GM19328 (cell line): ENCODE data around the gene FTH1.
"Not testable (repeated sequence)": the region's sequence is repeated elsewhere in the genome, so short reads cannot be mapped to it uniquely, and the experiment has no call there.

Experiments used
- ATAC-seq: cut with Tn5 transposase; IDR thresholded peaks from one replicate; pipeline ENCODE4 v1.9.1; 2021; ENCODE audit warnings: mild to moderate bottlenecking, moderate library complexity; ENCODE audit not compliant: unreplicated experiment

Gene FTH1

DNA sequence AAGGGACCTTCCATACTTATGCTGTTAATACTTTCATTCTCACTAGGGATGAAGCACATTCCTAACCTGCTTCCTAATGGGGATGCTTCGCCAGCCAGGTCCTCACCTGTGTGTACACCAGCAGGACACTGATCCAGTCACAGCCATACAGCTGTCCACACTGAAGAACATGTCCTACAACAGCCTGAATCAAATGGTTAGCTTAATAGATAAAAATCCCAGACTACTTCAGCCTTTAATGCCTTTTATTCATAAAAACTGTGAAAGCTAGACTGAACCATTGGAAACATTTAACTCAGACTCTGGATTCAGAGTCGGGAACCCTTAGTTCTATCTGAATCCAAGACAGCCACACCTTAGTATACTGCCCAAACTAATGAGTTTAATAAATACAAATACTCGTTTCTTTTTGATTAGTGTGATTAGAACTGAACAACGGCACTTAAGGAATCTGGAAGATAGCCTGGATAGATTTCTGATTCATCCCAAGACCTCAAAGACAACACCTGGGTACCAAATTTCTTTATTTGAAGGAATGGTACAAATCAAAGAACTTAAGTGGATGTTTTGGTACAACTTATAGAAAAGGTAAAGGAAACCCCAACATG is 3.3 kb downstream of the FTH1 start:
- no peak for ATAC-seq

DNA sequence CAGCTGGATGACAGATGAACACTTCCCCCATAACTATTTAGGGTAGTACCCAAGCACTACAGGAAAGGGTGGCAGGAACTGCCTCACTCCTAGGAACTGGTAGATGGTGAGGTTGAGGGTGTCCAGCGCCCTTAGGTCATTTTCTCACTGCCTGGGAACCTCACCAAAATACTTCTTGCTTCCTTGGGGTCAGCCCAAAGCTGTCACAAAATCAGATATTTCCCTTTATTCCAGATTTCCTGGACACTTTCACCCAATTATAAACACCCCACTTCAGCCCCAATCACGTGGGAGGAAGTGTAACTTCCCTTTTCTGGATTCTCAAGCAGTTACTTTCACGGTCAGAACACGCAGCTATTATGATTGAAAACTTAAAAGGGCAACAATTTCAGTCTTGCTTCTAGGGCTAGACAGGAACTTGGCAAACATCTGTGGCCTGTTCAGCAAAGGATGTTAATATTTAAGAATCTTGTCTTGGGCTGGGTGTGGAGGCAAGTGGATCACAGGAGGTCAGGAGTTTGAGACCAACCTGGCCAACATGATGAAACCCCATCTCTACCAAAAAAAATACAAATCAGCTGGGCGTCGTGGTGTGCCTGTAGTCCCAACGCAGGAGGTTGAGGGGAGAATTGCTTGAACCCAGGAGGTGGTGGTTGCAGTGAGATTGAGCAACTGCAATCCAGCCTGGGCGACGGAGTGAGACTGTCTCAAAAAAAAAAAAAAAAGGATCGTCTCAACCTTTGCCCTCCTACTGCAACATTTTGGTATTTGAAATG is 4.0 kb downstream of the FTH1 start:
- ATAC-seq: no peak

DNA sequence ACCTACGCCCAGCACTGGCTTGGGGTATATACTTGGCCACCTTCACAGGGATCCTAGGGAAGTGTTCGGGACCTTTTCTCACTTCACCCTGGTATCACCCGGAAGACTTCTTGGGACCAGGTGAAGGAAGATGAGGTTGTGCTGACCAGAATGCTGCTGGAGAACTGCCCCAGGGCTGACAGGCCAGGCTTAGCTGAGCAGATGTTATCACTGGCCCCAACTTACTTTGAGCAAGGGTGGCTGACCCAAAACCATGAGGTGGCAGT is 4.5 kb downstream of the FTH1 start:
- ATAC-seq: no peak

DNA sequence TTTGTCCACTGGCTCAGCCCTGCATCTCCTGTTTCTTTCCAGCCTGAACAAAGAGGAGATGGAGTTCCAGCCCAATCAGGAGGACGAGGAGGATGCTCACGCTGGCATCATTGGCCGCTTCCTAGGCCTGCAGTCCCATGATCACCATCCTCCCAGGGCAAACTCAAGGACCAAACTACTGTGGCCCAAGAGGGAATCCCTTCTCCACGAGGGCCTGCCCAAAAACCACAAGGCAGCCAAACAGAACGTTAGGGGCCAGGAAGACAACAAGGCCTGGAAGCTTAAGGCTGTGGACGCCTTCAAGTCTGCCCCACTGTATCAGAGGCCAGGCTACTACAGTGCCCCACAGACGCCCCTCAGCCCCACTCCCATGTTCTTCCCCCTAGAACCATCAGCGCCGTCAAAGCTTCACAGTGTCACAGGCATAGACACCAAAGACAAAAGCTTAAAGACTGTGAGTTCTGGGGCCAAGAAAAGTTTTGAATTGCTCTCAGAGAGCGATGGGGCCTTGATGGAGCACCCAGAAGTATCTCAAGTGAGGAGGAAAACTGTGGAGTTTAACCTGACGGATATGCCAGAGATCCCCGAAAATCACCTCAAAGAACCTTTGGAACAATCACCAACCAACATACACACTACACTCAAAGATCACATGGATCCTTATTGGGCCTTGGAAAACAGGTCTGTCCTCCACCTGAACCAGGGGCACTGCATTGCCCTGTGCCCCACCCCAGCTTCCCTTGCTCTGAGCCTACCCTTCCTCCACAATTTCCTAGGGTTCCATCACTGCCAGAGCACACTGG is 5.0 kb downstream of the FTH1 start:
- ATAC-seq: no peak

DNA sequence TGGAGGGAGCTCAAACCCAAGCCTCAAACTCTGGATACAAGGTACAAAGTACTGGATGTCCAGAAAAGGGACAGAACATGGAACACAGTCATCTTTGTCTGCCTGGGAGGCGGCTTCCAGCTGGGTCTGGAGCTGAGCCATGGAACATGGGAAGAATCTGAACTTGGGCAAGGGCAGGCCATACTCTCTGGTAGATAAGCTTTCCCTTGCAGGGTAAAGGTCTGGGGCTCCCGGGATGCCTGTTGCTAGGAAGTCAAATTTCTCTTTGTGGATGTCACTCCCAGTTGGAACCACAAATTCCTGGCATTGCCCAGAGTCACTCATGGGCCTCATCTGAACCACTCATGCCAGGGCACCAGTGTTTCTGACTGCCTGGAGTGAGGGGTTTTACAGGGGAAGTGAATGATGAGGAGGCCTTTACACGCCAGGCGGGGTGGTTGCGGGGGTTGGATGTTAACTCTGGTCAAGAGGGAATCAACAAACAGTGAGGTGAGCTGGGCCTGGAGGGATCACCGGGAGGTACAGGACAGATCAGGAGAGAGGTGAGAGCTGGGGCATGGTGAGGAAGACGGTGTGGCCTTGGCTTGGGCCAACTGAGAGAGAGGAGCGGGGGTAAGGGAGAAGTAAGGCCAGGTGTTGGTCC is 5.7 kb downstream of the FTH1 start:
- ATAC-seq: no peak

DNA sequence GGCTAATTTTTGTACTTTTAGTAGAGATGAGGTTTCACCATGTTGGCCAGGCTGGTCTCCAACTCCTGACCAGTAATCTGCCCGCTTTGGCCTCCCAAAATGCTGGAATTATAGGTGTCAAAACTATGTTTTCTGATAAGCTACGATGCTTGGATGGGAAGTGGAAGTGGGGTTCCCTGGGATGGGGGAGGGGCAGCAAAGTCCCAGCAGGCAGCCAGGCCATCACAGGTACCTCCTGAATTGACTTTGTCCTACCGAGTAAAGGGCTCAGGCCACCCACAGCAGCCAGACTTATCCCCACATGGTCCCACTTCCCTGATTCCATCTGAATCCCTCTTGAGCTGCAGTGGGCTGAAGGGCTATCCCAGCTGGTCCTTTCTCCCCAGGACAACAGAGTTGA is 6.9 kb downstream of the FTH1 start:
- no peak for ATAC-seq

DNA sequence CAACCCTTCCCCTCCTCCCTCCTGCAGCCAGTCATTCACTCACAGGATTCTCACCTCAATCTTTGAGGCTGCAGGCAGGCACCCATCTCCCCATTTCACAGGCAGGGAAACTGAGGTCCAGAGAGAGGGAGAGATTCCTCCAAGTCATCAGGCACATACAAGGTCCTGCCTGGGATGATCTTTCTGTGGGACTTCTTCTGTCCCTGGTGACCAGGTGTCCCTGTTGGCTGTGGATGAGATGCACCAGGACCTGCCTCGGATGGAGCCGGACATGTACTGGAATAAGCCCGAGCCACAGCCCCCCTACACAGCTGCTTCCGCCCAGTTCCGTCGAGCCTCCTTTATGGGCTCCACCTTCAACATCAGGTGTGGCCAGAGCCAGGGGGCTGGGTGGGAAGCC is 7.8 kb downstream of the FTH1 start:
- ATAC-seq: no peak

DNA sequence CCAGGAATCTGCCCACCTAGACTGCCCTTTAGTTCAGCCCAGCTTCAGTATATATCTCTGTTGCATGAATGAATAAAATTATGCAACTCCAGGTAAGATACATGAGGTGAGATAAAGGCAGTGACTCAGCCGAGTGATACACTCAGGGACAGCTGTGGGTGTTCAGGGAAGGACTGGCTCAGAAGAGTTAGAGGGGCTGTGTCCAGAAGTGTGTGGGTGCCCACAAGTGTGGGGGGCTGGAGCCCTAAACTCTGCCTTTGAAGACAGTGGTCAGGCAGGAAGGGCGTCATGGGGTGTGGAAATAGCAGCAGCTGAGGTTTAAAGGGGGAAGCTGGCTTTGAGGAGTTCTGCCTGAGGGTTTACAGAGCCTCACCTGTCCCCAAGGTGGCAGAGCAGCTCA is 8.3 kb downstream of the FTH1 start:
- ATAC-seq: no peak

DNA sequence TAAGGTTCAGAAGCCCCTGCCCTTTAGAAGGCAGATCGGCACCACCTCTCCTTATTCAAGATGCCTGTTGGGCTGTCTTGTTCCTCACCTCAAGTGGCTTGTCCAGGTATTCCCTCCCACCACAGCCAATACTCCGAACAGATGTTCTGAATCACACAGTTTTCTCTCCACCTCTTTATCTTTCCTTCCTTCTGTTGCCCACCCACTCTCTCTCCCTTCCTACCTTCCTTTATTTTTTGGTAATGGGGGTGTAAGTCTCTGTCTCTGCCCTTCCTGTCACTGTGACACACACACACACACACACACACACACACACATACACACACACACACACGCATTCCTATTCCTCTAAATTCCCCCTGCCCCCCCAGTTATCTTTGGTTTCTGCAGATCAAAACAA is 8.8 kb downstream of the FTH1 start:
- no peak for ATAC-seq

DNA sequence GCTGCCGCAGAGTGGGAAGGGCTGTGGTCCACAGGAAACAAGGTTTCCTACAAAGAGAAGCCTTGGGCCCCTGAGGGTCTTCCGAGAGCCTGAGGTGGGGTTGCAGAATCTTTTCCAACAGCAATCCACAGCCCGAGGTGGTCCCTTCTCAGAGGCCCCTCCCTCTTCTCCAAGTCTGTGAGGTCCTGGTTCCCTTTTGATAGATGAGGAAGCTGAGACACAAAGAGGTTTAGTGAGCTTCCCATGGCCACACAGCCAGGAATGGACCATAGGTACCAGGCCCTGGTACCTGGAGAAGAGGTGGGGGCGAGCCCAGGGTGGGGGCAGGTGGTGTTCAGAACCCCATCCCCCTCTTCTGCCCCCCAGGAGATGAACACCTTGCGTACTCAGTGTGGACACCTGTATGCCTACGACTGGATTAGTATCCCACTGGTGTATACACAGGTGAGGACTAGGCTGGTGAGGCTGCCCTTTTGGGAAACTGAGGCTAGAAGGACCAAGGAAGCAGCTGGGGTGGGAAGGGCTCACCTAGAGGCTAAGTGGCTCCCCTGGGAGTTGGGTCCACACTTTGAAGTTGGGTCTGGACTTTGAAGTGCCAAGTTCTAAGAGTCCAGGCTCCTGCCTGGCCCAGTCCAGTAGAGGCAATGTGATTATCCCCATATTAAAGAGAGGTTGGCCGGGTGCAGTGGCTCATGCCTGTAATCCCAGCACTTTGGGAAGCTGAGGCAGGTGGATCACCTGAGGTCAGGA is 10.2 kb downstream of the FTH1 start:
- no peak for ATAC-seq

DNA sequence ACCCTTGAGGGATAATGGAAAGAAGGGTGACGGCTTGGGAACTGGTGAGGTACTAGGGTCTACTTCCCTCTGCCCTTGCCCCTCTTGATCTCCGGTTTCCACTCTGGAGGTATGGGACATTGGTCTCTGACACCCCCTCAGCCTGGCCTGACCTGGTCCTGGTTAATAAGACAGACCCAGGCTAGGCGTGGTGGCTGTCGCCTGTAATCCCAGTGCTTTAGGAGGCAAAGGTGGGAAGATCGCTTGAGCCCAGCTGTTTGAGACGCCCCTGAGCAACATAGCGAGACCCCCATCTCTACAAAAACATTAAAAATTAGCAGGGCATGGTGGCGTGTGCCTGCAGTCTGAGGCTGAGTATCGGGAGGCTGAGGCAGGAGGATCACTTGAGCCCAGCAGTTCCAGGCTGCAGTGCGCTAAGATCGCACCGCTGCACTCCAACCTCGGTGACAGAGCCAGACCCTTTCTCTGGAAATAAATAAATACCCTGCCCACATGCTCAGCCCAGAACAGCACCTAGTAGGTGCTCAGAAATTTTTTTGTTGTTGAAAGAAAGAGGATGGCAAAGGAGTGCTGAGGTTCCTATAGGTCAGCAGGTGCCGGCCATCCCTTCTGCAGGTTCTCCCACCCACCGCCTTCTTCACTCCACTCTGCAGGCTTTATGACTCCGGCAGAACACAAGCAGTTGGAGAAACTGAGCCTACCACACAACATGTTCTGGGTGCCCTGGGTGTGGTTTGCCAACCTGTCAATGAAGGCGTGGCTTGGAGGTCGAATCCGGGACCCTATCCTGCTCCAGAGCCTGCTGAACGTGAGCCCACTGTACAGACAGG is 11.0 kb downstream of the FTH1 start:
- ATAC-seq: no peak

DNA sequence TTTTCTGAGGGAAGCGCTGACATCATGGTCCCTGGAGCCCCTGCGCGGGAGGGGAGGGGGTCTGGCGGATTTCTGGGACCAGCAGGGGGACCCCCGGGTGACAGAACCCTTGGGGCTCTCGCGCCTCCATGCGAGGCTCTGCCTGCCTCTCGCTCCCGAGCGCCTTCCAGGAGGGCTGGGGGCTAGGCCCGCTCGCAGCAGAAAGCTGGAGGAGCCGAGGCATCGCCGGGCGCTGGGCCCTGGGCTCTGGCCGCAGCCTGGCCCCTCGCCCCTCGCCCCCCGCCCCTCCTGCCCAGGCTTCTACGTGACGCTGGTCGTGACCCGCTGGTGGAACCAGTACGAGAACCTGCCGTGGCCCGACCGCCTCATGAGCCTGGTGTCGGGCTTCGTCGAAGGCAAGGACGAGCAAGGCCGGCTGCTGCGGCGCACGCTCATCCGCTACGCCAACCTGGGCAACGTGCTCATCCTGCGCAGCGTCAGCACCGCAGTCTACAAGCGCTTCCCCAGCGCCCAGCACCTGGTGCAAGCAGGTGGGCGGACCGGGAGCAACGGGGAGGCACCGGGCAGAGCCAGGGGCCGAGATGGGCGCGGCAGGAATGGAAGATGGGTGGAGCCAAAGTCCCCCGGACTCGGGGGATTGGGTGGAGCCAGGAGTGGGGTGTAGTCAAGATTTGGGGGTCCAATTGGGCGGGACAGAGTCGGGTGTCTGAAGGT is 11.9 kb downstream of the FTH1 start:
- ATAC-seq: no peak

DNA sequence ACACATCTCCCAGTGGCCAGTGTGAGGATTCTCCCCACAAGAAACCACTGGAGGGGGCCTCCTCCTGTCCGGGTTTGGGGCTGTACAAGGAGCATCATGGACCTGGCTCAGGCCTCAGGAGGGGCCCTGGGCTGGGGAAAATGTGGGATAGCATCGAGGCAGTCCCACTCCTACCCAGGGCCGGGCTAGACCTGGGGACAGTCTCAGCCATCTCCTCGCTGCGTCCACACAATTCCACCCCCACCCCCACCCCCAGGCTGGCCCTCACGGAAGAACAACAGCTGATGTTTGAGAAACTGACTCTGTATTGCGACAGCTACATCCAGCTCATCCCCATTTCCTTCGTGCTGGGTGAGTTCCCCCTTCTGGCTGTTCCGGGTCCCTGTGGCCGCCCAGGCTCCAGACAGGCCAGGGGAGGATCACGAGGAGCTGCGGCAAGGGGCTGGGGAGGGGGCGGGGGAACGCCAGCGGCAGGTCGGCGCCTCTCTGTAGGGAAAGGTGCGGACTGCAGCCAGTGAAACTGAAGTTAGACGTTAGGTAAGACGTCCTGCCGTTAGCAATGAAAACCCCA is 12.5 kb downstream of the FTH1 start:
- no peak for ATAC-seq

DNA sequence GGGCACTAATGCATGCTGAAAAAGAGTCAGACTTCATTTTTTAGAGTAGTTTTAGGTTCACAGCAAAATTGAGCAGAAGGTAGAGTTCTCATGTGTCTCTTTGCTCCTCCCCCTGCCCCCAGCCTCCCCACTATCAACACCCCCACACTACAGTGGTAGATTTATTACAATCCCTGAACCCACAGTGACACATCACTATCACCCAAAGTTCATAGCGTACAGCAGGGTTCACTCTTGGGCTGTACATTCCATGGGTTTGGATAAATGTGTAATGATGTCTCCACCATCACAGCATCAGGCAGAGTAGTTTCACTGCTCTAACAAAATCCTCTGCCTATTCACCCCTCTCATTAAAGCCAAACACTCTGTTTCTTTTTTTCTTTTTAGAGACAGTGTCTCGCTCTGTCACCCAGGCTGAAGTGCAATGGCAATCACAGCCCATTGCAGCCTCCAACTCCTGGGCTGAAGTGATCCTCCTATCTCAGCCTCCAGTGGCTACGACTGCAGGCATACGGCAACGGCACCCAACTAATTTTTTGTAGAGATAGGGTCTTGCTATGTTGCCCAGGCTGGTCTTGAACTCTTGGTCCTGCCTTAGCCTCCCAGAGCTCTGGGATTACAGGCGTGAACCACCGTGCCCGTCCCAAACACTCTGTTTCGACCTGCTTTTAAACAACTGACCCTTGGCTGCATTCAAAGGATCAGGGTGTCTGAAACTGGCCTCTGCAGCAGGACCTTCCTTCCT is 13.2 kb downstream of the FTH1 start:
- no peak for ATAC-seq

DNA sequence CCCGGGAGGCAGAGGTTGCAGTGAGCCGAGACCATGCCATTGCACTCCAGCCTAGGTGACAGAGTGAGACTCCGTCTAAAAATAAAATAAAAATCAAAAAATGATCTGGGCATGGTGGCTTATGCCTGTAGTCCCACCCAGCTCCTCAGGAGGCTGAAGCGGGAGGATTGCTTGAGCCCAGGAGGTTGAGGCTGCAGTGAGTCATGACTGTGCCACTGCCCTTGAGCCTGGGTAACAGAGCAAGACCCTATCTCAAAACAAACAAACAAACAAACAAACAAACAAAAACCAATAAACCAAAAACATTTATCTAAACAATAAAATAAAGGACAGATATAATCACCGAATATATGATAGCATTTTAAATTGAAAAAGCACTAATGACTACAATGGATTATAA is 13.8 kb downstream of the FTH1 start:
- not testable (repeated sequence) for ATAC-seq

DNA sequence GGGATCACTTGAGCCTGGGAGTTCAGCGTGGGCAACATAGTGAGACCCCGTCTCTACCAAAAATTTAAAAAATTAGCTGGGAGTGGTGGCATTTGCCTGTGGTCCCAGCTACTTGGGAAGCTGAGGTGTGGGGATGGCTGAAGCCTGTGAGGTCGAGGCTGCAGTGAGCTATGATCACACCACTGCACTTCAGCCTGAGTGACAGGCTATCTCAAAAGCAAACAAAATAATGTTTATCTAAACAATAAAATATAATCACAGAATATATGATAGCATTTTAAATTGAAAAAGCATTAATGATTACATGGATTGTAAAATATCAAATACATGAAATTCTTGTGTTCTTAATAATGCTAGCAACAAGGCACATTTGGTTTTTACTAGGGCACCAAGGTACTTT is 14.6 kb downstream of the FTH1 start:
- no peak for ATAC-seq

DNA sequence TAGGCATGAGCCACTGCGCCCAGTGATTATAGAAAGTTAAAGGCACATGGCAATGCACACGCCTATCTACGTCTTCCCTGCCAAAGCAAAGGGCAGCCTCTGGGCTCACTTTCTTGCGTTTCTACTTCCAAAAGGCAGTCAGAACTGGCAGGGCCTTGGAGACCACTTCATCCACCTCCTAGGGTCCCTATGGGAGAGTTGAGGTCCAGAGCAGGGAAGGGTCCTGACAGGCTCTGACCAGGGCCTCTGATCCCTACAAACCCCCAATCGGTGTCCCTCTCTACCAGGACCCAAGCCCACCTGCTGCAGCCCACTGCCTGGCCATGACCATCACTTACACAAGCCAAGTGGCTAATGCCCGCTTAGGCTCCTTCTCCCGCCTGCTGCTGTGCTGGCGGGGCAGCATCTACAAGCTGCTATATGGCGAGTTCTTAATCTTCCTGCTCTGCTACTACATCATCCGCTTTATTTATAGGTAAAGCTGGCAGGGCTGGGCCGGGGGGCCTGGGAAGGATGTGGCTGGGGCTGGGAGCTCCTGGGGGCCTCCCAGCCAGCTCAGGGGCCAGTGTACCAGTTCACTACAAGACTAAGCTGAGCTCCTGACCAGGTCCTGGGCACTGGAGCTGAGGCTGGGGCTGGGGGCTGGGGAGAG is 15.8 kb downstream of the FTH1 start:
- ATAC-seq: no peak

DNA sequence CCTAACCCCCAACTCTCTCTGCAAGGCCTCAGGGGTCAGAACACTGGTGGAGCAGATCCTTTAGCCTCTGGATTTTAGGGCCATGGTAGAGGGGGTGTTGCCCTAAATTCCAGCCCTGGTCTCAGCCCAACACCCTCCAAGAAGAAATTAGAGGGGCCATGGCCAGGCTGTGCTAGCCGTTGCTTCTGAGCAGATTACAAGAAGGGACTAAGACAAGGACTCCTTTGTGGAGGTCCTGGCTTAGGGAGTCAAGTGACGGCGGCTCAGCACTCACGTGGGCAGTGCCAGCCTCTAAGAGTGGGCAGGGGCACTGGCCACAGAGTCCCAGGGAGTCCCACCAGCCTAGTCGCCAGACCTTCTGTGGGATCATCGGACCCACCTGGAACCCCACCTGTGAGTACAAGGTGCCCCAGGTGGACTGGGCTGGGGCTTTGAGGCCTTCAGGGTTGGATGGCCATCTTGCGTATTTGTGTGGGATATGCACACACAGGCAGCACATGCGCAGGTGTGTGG is 17.3 kb downstream of the FTH1 start, which contains the start of gene BEST1:
BEST1 (plus strand) TSS at position 317 of the 513 bp plus-strand sequence. CDS start 1,456 bp downstream, outside the sequence.
- no peak for ATAC-seq
